Tibial artery (tissue), 4 donors: ENCODE results near the gene PGAP1.

Source experiments
- DNase-seq, 2 donors: peaks; one replicate each; pipeline ENCODE4 v3.0.0-alpha.2; 2019
- H3K27ac ChIP-seq, 2 donors: fragments of 200-600 bp; sonication (generic) in 1 of 2; 1 replicate in 1 of 2; 2 replicates in 1 of 2; pipeline ENCODE4 v1.5.1; 2018 to 2019; ENCODE audit warnings: mild to moderate bottlenecking in 1 of 2
- H3K27me3 ChIP-seq, 2 donors: fragments of 200-600 bp; sonication (generic) in 1 of 2; one replicate each; pipeline versions ENCODE4 v1.5.1 to v1.6.0; 2016 to 2019
- H3K36me3 ChIP-seq, 3 donors: fragments of 200-600 bp; sonication (generic) in 2 of 3; one replicate each; pipeline ENCODE4 v1.5.1; 2016 to 2019; ENCODE audit warnings: mild to moderate bottlenecking in 2 of 3
- H3K4me1 ChIP-seq, 4 donors: fragments of 200-600 bp; sonication (generic) in 2 of 4; 1 replicate in 3 of 4; 2 replicates in 1 of 4; pipeline ENCODE4 v1.5.1; 2016 to 2019
- H3K4me3 ChIP-seq, 2 donors: fragments of 200-600 bp; sonication (generic) in 1 of 2; 1 replicate in 1 of 2; 2 replicates in 1 of 2; pipeline ENCODE4 v1.5.1; 2018 to 2019; ENCODE audit warnings: mild to moderate bottlenecking in 2 of 2
- H3K9me3 ChIP-seq, 3 donors: fragments of 200-600 bp; sonication (generic) in 1 of 3; one replicate each; pipeline ENCODE4 v1.5.1; 2016 to 2019
- intact Hi-C: fragments of 100-400 bp; cut with DNase I; formaldehyde crosslinking; loops from one replicate; pipeline ENCODE4 v1.15.0; 2023; ENCODE audit warnings: low total_unique reads
- TF ChIP-seq, protein P1 (sequence below), 2 experiments: fragments of 200-600 bp in 1 of 2; fragments of 450-650 bp in 1 of 2; IDR thresholded peaks; one replicate each; pipeline ENCODE4 v1.5.1; 2017 to 2019; ENCODE audit warnings: antibody characterized with exemption in 2 of 2, mild to moderate bottlenecking in 1 of 2, moderate library complexity in 1 of 2

Gene PGAP1

DNA sequence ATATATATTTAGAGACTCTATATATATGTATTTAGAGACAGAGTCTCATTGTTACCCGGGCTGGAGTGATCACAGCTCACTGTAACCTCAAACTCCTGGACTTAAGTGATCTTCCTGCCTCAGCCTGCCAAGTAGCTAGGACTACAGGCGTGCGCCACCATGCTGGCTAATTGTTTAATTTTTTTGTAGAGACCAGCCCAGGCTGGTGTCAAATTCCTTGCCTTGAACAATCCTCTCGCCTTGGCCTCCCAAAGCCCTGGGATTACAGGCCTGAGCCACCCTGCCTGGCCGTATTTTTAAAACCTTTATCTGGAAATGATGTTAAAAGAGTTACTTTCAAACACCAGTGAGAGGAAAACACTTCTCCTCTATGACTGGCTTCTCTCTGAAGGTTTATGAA is 30.9 kb upstream of the PGAP1 start:
- no peak for DNase-seq
- intact Hi-C loops, result no loop called here
- Histone ChIP-seq H3K4me1 (no peaks in the 10 kb centered on the region), H3K27ac (no peak overlapping the region), H3K9me3 (no peaks in the 10 kb centered on the region), H3K4me3 (no peak overlapping the region), H3K27me3 (no peaks in the 10 kb centered on the region), H3K36me3 (no peaks in the 10 kb centered on the region)
- TF ChIP-seq, protein P1, sequence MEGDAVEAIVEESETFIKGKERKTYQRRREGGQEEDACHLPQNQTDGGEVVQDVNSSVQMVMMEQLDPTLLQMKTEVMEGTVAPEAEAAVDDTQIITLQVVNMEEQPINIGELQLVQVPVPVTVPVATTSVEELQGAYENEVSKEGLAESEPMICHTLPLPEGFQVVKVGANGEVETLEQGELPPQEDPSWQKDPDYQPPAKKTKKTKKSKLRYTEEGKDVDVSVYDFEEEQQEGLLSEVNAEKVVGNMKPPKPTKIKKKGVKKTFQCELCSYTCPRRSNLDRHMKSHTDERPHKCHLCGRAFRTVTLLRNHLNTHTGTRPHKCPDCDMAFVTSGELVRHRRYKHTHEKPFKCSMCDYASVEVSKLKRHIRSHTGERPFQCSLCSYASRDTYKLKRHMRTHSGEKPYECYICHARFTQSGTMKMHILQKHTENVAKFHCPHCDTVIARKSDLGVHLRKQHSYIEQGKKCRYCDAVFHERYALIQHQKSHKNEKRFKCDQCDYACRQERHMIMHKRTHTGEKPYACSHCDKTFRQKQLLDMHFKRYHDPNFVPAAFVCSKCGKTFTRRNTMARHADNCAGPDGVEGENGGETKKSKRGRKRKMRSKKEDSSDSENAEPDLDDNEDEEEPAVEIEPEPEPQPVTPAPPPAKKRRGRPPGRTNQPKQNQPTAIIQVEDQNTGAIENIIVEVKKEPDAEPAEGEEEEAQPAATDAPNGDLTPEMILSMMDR (IDR thresholded peaks at IDR 0.05), result no peak

DNA sequence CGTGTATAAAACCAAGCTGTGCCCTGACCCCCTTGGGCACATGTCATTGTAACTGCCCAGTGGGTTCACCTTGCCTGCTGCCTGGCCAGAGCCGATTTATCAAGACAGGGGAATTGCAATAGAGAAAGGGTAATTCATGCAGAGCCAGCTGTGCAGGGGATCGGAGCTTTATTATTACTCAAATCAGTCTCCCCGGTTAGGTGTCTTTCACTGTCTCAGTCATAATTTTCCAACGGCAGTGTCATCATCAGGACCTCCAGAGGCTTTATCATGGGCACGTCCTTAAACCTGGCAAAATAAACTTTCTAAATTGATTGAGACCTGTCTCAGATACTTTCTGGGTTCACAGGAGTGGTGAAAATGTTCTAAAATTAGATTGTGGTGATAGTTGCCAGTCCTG is 29.6 kb upstream of the PGAP1 start:
- DNase-seq, result no peak
- H3K4me1 ChIP-seq, result no peaks in the 10 kb centered on the region
- H3K27ac ChIP-seq, result no peak overlapping the region

DNA sequence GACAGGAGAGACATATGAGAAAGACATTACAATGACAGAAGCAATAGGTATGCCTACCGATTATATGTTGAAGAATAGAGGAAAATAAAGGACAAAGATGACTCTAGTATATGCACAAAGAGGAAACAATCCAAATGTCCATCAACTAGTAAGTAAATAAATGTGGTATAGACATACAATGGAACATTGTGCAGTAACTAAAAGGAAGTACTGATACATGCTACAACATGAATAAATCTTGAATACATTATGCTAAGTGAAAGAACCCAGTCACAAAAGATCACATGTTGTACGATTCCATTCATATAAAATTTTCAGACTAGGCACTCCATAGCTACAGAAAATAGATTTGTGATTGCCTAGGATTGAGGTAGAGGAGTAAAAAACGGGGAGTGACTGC is 28.5 kb upstream of the PGAP1 start:
- Histone ChIP-seq H3K36me3 (no peaks in the 10 kb centered on the region), H3K9me3 (no peaks in the 10 kb centered on the region), H3K27ac (no peak overlapping the region), H3K27me3 (no peaks in the 10 kb centered on the region), H3K4me1 (no peaks in the 10 kb centered on the region), H3K4me3 (no peak overlapping the region)
- TF ChIP-seq, protein P1 (IDR thresholded peaks at IDR 0.05), result no peak
- intact Hi-C loops, result no loop called here
- DNase-seq, result no peak

More for the DNA sequence above, 29.6 kb upstream of the PGAP1 start:
- Histone ChIP-seq H3K36me3 (no peaks in the 10 kb centered on the region), H3K4me3 (no peak overlapping the region), H3K9me3 (no peaks in the 10 kb centered on the region), H3K27me3 (no peaks in the 10 kb centered on the region)
- TF ChIP-seq, protein P1 (IDR thresholded peaks at IDR 0.05), result no peak
- intact Hi-C loops, result no loop called here

DNA sequence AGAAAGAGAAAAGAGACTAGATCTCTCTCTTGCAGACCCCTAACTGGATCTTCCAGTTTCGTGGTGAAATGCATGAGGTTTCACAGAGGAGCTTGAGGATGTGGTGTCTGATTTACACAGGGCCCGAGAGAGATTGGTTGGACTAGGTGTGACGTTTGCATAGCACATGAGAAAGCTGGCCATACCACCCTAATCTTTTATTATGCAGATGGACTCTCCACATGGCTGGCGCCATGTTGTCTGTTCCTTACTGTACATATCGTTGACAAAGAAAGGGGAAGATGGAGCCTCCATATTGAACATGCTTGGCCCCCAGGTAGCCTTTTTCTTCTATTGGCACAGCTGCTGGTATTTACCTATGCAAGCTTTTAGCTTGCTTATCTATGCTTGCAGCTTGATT is 27.5 kb upstream of the PGAP1 start:
- H3K4me1 ChIP-seq, result no peaks in the 10 kb centered on the region
- TF ChIP-seq, protein P1 (IDR thresholded peaks at IDR 0.05), result no peak
- intact Hi-C loops, result no loop called here

DNA sequence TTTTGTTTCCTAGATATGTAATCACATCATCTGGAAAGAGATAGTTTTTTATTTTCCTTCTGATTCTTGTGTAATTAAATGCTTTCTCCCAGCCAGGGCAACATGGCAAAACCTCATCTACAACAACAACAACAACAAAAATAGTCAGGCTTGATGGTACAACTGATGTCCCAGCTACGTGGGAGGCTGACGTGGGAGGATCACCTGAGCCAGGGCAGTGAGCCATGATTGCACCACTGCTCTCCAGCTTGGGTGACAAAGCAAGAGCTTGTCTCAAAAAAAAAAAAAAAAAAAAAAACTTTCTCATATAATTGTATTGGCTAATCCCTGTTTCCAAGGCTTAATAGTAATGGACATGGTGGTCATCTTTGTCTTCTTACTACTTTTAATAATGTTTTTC is 26.4 kb upstream of the PGAP1 start:
- Histone ChIP-seq H3K27ac (no peak overlapping the region), H3K27me3 (no peaks in the 10 kb centered on the region), H3K36me3 (no peaks in the 10 kb centered on the region), H3K4me3 (no peak overlapping the region), H3K4me1 (no peaks in the 10 kb centered on the region), H3K9me3 (no peaks in the 10 kb centered on the region)
- TF ChIP-seq, protein P1 (IDR thresholded peaks at IDR 0.05), result no peak
- intact Hi-C loops, result no loop called here
- DNase-seq, result no peak

More for the DNA sequence above, 27.5 kb upstream of the PGAP1 start:
- no peak overlapping the region for H3K4me3 ChIP-seq
- no peak for DNase-seq
- no peaks in the 10 kb centered on the region for H3K27me3 ChIP-seq
- H3K9me3 ChIP-seq, result no peaks in the 10 kb centered on the region
- no peak overlapping the region for H3K27ac ChIP-seq
- no peaks in the 10 kb centered on the region for H3K36me3 ChIP-seq

DNA sequence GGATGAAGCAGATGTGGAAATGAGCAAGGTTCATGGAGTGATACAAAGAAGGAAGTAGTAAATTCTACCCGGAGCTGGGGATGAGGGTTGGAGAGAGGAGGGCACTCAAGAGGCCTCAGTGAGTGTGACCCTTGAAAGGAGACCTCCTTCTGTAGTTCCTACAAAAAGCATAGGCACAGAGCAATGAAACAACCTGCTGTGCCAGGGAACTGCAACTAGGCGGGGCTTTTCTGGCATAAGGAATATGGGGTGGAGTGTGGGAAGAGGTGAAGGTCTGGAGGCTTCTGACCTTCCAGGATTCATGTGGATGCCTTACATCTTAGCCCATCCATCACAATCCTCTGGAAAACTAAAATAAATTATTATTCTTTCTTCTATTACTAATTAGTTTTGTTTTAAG is 25.5 kb upstream of the PGAP1 start:
- Histone ChIP-seq H3K4me3 (no peak overlapping the region), H3K27ac (no peak overlapping the region), H3K27me3 (no peaks in the 10 kb centered on the region), H3K4me1 (no peaks in the 10 kb centered on the region), H3K9me3 (no peaks in the 10 kb centered on the region), H3K36me3 (no peaks in the 10 kb centered on the region)
- TF ChIP-seq, protein P1 (IDR thresholded peaks at IDR 0.05), result no peak
- DNase-seq, result no peak
- intact Hi-C loops, result no loop called here
